HepG2 (cell line): ENCODE data around the gene FAM174C. TPM values are rescaled to one million over a fixed set of nuclear protein-coding genes. Genes with fewer than 3 reads are reported as not detected.

Source experiments
- GABPB1 ChIP-seq: IDR thresholded peaks from 2 replicates; pipeline ENCODE4 v1.6.1; 2016; ENCODE audit warnings: mild to moderate bottlenecking, missing genetic modification reagents, moderate library complexity, missing compliant biosample characterization
- GFI1 ChIP-seq: sonication (generic); formaldehyde crosslinking; IDR thresholded peaks from 2 replicates; pipeline ENCODE4 v1.5.0; 2020; ENCODE audit warnings: missing genetic modification reagents, mild to moderate bottlenecking, borderline replicate concordance
- HNRNPLL ChIP-seq: fragments of 200-400 bp; formaldehyde crosslinking; IDR thresholded peaks from 2 replicates; pipeline ENCODE4 v1.6.1; 2017; ENCODE audit warnings: mild to moderate bottlenecking, low read depth, low read length; ENCODE audit not compliant: poor library complexity, severe bottlenecking
- RFXANK ChIP-seq: IDR thresholded peaks from 2 replicates; pipeline ENCODE4 v1.6.1; 2016
- ZFP36 ChIP-seq: fragments of 150-350 bp; IDR thresholded peaks from 2 replicates; pipeline ENCODE4 v1.6.1; 2018; ENCODE audit warnings: borderline replicate concordance, low read length, low read depth; ENCODE audit not compliant: partially characterized antibody
- ZNF614 ChIP-seq: IDR thresholded peaks from 2 replicates; pipeline ENCODE4 v1.6.1; 2018; ENCODE audit warnings: missing biosample characterization, missing genetic modification reagents, inconsistent platforms, borderline replicate concordance
- ZNF629 ChIP-seq: sonication (generic); formaldehyde crosslinking; conservative IDR thresholded peaks from 2 replicates; pipeline ENCODE4 v1.5.0; 2020; ENCODE audit warnings: missing genetic modification reagents
- ZSCAN25 ChIP-seq: sonication (generic); formaldehyde crosslinking; IDR thresholded peaks from 2 replicates; pipeline ENCODE4 v1.8.0; 2022; ENCODE audit warnings: mild to moderate bottlenecking, missing genetic modification reagents
- polyA plus RNA-seq, 8 experiments: library from polyadenylated mRNA; depleted of rRNA in 3 of 8; stranded (reverse) in 7 of 8; unstranded in 1 of 8; fragments of >200 nt; fragmentation: Illumina TruSeq in 4 of 8; extraction: Trizol in 4 of 8; gene quantifications; 2 replicates each; pipeline versions ENCODE4 v1.2.1 to v1.2.3, GENCODE V29; 2011 to 2016; ENCODE audit warnings: low read depth in 4 of 8, missing spikeins in 1 of 8, mixed read lengths in 1 of 8; ENCODE audit not compliant: insufficient read depth in 1 of 8
- total RNA-seq, 5 experiments: library from RNA; depleted of rRNA; stranded (reverse); fragments of >200 nt; fragmentation: Illumina TruSeq; extraction: Trizol; gene quantifications; 2 replicates each; pipeline ENCODE4 v1.2.3, GENCODE V29; 2016; ENCODE audit warnings: low read depth in 1 of 5
- TF ChIP-seq, protein P1 (sequence below): sonication (generic); formaldehyde crosslinking; IDR thresholded peaks from 2 replicates; pipeline ENCODE4 v1.4.0; 2020; ENCODE audit warnings: low read depth, missing genetic modification reagents
- TF ChIP-seq, protein P2 (sequence below): sonication (generic); formaldehyde crosslinking; IDR thresholded peaks from 2 replicates; pipeline ENCODE4 v1.5.0; 2020; ENCODE audit warnings: mild to moderate bottlenecking, missing genetic modification reagents, borderline replicate concordance

Gene FAM174C
- total and polyA plus RNA-seq, 2 of the 13 experiments (the other 11 are each of a cell fraction or from before 2014, with no cell fraction given): 19.5 to 31.3 TPM

DNA sequence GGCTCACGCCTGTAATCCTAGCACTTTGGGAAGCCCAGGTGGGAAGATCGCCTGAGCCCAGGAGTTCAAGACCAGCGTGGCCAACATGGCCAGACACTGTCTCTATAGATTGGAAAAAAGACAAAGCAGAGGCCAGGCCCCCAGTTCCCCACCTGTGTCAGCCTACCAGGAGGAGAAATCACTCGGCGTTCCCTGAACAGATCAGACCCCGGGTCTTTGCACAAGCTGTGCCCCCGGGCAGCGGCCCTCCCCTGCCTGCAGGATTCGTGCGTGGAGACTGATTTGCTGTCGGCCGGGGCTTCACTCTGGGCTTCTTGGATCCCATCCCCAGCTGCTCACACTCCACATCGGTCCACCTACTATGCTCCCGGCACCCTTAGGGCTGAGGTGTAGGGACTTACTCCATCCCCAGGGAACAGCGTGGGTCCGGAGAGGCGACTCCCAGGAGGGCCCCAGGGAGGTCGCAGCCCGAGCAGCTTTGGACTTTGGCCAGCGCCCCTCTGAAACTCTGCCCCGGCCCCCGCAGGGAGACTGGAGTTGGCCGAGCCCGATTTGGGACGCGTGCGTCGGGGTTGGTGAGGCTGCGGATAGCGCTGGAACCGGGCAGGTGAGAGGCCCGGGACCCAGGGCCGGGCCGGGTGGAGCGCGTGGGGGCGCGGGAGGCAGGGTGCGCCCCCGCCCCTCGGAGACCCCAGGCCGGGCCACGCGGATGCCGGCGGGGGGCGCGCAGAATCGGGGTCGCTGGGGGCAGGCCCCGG lies 9.8 kb downstream of the FAM174C start (continued):
- TF ChIP-seq GABPB1 (CRISPR knock-in tag): peak; percentile 40
- TF ChIP-seq RFXANK (CRISPR knock-in tag): no peak
- TF ChIP-seq ZNF629 (CRISPR knock-in tag): peak; percentile 16; the same call in 1 of the 2 replicates
- no peak for TF ChIP-seq ZSCAN25 (CRISPR knock-in tag)
- TF ChIP-seq HNRNPLL: peak; percentile 41
- TF ChIP-seq ZFP36: no peak
- no peak for TF ChIP-seq ZNF614 (CRISPR knock-in tag)
- TF ChIP-seq, protein P1, sequence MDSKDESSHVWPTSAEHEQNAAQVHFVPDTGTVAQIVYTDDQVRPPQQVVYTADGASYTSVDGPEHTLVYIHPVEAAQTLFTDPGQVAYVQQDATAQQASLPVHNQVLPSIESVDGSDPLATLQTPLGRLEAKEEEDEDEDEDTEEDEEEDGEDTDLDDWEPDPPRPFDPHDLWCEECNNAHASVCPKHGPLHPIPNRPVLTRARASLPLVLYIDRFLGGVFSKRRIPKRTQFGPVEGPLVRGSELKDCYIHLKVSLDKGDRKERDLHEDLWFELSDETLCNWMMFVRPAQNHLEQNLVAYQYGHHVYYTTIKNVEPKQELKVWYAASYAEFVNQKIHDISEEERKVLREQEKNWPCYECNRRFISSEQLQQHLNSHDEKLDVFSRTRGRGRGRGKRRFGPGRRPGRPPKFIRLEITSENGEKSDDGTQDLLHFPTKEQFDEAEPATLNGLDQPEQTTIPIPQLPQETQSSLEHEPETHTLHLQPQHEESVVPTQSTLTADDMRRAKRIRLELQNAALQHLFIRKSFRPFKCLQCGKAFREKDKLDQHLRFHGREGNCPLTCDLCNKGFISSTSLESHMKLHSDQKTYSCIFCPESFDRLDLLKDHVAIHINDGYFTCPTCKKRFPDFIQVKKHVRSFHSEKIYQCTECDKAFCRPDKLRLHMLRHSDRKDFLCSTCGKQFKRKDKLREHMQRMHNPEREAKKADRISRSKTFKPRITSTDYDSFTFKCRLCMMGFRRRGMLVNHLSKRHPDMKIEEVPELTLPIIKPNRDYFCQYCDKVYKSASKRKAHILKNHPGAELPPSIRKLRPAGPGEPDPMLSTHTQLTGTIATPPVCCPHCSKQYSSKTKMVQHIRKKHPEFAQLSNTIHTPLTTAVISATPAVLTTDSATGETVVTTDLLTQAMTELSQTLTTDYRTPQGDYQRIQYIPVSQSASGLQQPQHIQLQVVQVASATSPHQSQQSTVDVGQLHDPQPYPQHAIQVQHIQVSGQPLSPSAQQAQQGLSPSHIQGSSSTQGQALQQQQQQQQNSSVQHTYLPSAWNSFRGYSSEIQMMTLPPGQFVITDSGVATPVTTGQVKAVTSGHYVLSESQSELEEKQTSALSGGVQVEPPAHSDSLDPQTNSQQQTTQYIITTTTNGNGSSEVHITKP: peak; percentile 69; the same call in 1 of the 2 replicates
- TF ChIP-seq GFI1 (CRISPR knock-in tag): peak; percentile 31; the same call in 1 of the 2 replicates
- TF ChIP-seq, protein P2, sequence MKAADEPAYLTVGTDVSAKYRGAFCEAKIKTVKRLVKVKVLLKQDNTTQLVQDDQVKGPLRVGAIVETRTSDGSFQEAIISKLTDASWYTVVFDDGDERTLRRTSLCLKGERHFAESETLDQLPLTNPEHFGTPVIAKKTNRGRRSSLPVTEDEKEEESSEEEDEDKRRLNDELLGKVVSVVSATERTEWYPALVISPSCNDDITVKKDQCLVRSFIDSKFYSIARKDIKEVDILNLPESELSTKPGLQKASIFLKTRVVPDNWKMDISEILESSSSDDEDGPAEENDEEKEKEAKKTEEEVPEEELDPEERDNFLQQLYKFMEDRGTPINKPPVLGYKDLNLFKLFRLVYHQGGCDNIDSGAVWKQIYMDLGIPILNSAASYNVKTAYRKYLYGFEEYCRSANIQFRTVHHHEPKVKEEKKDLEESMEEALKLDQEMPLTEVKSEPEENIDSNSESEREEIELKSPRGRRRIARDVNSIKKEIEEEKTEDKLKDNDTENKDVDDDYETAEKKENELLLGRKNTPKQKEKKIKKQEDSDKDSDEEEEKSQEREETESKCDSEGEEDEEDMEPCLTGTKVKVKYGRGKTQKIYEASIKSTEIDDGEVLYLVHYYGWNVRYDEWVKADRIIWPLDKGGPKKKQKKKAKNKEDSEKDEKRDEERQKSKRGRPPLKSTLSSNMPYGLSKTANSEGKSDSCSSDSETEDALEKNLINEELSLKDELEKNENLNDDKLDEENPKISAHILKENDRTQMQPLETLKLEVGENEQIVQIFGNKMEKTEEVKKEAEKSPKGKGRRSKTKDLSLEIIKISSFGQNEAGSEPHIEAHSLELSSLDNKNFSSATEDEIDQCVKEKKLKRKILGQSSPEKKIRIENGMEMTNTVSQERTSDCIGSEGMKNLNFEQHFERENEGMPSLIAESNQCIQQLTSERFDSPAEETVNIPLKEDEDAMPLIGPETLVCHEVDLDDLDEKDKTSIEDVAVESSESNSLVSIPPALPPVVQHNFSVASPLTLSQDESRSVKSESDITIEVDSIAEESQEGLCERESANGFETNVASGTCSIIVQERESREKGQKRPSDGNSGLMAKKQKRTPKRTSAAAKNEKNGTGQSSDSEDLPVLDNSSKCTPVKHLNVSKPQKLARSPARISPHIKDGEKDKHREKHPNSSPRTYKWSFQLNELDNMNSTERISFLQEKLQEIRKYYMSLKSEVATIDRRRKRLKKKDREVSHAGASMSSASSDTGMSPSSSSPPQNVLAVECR (CRISPR knock-in tag): peak; percentile 49
